ENCODE measurements around the gene TUBA4A. TPM values are rescaled to one million over a fixed set of nuclear protein-coding genes. Genes with fewer than 3 reads are reported as not detected.

Gene TUBA4A
- total and polyA plus RNA-seq, 9 of the 15 experiments (the other 6 are each of a cell fraction or from before 2014, with no cell fraction given) = 25.1 to 174 (median 42.4) TPM

DNA sequence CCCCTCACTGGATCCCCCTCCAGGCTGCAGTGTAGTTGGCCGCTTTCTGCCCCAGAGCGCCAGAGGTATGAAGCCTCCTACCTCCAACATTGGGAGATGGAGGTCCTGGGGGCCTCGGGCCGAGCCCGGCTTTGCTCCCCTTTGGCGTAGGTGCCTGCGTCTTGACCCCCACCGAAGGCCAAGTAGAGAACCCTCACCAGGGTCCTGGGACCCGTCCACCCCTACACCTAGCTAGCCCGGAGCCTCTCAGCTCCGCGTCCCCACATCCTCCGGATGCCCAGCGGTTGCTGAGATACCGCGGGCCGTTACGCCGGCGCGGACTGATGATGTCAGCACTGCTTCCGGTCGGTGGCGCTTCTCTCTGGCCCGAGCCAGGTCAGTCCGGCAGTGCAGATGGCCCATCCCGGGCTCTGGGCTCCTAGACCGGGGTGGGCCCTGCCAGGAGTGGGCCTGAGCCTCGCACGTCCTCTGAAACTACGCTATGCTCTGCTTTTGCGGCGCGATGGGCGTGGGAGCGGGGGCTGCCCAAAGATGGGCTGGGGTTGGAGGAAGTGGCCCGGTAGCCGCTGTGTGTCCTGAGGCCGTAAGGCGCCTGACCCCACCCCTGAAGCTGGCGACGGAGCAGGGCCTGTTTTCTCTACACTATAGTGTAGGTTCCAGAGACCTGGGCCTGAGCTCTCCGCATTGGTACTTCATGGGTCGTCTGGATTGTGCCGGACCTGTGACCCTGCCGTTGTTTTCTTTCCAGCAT, 8.4 kb downstream of the TUBA4A start, which contains the start of the genes GLB1L and STK16 (continued):
- TF ChIP-seq, protein P1, sequence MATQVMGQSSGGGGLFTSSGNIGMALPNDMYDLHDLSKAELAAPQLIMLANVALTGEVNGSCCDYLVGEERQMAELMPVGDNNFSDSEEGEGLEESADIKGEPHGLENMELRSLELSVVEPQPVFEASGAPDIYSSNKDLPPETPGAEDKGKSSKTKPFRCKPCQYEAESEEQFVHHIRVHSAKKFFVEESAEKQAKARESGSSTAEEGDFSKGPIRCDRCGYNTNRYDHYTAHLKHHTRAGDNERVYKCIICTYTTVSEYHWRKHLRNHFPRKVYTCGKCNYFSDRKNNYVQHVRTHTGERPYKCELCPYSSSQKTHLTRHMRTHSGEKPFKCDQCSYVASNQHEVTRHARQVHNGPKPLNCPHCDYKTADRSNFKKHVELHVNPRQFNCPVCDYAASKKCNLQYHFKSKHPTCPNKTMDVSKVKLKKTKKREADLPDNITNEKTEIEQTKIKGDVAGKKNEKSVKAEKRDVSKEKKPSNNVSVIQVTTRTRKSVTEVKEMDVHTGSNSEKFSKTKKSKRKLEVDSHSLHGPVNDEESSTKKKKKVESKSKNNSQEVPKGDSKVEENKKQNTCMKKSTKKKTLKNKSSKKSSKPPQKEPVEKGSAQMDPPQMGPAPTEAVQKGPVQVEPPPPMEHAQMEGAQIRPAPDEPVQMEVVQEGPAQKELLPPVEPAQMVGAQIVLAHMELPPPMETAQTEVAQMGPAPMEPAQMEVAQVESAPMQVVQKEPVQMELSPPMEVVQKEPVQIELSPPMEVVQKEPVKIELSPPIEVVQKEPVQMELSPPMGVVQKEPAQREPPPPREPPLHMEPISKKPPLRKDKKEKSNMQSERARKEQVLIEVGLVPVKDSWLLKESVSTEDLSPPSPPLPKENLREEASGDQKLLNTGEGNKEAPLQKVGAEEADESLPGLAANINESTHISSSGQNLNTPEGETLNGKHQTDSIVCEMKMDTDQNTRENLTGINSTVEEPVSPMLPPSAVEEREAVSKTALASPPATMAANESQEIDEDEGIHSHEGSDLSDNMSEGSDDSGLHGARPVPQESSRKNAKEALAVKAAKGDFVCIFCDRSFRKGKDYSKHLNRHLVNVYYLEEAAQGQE (IDR thresholded peaks at IDR 0.05; ENCODE audit: borderline replicate concordance) = peak; percentile 97
- TF ChIP-seq, protein P1 (CRISPR knock-in tag; IDR thresholded peaks at IDR 0.05; ENCODE audit: low read depth) = no peak
- TF ChIP-seq ELF1 (tag; IDR thresholded peaks at IDR 0.05) = peak; percentile 44; the same call in 1 of the 2 replicates
- TF ChIP-seq SPI1 (IDR thresholded peaks at IDR 0.05; ENCODE audit: borderline replicate concordance, low read depth, low read length) = 0 out of 2 replicates have a peak, but pooled peaks have one; percentile 1
- TF ChIP-seq FOXA3 (CRISPR knock-in tag; conservative IDR thresholded peaks at IDR 0.05 in 1 of 2, IDR thresholded peaks at IDR 0.05 in 1 of 2) = no peak
- no peak for TF ChIP-seq EHMT2 (IDR thresholded peaks at IDR 0.05)
- 0 out of 2 replicates have a peak, but pooled peaks have one; percentile 65 for TF ChIP-seq ERF (CRISPR knock-in tag; IDR thresholded peaks at IDR 0.05)
- 0 out of 2 replicates have a peak, but pooled peaks have one; percentile 12 for TF ChIP-seq LCOR (CRISPR knock-in tag; IDR thresholded peaks at IDR 0.05)
- TF ChIP-seq, protein P2, sequence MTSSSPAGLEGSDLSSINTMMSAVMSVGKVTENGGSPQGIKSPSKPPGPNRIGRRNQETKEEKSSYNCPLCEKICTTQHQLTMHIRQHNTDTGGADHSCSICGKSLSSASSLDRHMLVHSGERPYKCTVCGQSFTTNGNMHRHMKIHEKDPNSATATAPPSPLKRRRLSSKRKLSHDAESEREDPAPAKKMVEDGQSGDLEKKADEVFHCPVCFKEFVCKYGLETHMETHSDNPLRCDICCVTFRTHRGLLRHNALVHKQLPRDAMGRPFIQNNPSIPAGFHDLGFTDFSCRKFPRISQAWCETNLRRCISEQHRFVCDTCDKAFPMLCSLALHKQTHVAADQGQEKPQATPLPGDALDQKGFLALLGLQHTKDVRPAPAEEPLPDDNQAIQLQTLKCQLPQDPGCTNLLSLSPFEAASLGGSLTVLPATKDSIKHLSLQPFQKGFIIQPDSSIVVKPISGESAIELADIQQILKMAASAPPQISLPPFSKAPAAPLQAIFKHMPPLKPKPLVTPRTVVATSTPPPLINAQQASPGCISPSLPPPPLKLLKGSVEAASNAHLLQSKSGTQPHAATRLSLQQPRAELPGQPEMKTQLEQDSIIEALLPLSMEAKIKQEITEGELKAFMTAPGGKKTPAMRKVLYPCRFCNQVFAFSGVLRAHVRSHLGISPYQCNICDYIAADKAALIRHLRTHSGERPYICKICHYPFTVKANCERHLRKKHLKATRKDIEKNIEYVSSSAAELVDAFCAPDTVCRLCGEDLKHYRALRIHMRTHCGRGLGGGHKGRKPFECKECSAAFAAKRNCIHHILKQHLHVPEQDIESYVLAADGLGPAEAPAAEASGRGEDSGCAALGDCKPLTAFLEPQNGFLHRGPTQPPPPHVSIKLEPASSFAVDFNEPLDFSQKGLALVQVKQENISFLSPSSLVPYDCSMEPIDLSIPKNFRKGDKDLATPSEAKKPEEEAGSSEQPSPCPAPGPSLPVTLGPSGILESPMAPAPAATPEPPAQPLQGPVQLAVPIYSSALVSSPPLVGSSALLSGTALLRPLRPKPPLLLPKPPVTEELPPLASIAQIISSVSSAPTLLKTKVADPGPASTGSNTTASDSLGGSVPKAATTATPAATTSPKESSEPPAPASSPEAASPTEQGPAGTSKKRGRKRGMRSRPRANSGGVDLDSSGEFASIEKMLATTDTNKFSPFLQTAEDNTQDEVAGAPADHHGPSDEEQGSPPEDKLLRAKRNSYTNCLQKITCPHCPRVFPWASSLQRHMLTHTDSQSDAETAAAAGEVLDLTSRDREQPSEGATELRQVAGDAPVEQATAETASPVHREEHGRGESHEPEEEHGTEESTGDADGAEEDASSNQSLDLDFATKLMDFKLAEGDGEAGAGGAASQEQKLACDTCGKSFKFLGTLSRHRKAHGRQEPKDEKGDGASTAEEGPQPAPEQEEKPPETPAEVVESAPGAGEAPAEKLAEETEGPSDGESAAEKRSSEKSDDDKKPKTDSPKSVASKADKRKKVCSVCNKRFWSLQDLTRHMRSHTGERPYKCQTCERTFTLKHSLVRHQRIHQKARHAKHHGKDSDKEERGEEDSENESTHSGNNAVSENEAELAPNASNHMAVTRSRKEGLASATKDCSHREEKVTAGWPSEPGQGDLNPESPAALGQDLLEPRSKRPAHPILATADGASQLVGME (CRISPR knock-in tag; IDR thresholded peaks at IDR 0.05) = peak; percentile 78
- TF ChIP-seq POLR2A (conservative IDR thresholded peaks at IDR 0.05) = peak; percentile 92
- TF ChIP-seq ZNF695 (CRISPR knock-in tag; IDR thresholded peaks at IDR 0.05) = no peak
- TF ChIP-seq, protein P3, sequence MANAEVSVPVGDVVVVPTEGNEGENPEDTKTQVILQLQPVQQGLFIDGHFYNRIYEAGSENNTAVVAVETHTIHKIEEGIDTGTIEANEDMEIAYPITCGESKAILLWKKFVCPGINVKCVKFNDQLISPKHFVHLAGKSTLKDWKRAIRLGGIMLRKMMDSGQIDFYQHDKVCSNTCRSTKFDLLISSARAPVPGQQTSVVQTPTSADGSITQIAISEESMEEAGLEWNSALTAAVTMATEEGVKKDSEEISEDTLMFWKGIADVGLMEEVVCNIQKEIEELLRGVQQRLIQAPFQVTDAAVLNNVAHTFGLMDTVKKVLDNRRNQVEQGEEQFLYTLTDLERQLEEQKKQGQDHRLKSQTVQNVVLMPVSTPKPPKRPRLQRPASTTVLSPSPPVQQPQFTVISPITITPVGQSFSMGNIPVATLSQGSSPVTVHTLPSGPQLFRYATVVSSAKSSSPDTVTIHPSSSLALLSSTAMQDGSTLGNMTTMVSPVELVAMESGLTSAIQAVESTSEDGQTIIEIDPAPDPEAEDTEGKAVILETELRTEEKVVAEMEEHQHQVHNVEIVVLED (CRISPR knock-in tag; IDR thresholded peaks at IDR 0.05) = 0 out of 2 replicates have a peak, but pooled peaks have one; percentile 51
